Stomach (tissue), 4 donors: ENCODE data around the gene THY1.

Source experiments
- POLR2AphosphoS5 ChIP-seq, 3 donors: sonication (generic); formaldehyde crosslinking; IDR thresholded peaks; one replicate each; pipeline ENCODE4 v1.6.1; 2016; ENCODE audit warnings: antibody characterized with exemption in 3 of 3
- TF ChIP-seq, protein P1 (sequence below), 7 experiments: fragments of 450-650 bp in 4 of 7; fragments of 200-600 bp in 3 of 7; sonication (generic) in 3 of 7; IDR thresholded peaks; one replicate each; pipeline ENCODE4 v1.5.1; 2016 to 2019; ENCODE audit warnings: antibody characterized with exemption in 7 of 7, control low read depth in 2 of 7, mild to moderate bottlenecking in 1 of 7

DNA sequence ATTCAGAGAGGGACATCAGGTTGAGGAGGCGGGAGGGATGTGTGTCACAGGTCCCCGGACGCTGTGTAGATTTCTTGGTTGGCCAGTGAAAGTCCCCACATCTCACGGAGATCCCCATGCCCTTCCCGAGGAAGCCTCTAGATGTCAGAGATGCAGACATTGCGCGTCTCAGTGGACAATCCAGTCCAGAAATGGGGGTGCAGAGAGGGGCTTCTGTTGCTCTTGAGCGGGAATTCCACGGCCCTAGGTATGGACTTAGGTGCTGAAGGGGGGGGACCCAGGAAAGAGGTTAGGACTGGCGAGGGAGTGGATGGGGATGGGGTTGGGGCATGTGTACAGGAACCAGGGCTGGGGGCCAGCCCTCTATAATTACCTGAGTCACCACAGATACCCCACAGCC lies 7.0 kb downstream of the THY1 start:
- TF ChIP-seq, protein P1, sequence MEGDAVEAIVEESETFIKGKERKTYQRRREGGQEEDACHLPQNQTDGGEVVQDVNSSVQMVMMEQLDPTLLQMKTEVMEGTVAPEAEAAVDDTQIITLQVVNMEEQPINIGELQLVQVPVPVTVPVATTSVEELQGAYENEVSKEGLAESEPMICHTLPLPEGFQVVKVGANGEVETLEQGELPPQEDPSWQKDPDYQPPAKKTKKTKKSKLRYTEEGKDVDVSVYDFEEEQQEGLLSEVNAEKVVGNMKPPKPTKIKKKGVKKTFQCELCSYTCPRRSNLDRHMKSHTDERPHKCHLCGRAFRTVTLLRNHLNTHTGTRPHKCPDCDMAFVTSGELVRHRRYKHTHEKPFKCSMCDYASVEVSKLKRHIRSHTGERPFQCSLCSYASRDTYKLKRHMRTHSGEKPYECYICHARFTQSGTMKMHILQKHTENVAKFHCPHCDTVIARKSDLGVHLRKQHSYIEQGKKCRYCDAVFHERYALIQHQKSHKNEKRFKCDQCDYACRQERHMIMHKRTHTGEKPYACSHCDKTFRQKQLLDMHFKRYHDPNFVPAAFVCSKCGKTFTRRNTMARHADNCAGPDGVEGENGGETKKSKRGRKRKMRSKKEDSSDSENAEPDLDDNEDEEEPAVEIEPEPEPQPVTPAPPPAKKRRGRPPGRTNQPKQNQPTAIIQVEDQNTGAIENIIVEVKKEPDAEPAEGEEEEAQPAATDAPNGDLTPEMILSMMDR (IDR thresholded peaks at IDR 0.05), result no peak
- TF ChIP-seq POLR2AphosphoS5 (IDR thresholded peaks at IDR 0.05), result no peak
